SK-N-SH (cell line): ENCODE measurements around the gene MTUS2. TPM values are rescaled to one million over a fixed set of nuclear protein-coding genes. Genes with fewer than 3 reads are reported as not detected.

ENCODE experiments used
- CTCF ChIA-PET: fragments of 300-600, 350-600 bp; formaldehyde crosslinking; extraction: SDS; loops from one replicate; lab custom pipeline; 2021; lab: Yijun Ruan, JAX
- POLR2A ChIA-PET: fragments of 350-600 bp; sonication (Branson Sonifier 250); formaldehyde crosslinking; extraction: SDS; loops from one replicate; lab custom pipeline; 2020; ENCODE audit warnings: antibody characterized with exemption, inconsistent platforms; lab: Yijun Ruan, JAX
- DNase-seq: peaks from one replicate; pipeline ENCODE4 v3.0.0; 2012
- H2AFZ ChIP-seq: fragments of 200-600 bp; sonication (generic); 2 replicates; pipeline ENCODE4 v1.8.1; 2016; ENCODE audit warnings: antibody characterized with exemption, mild to moderate bottlenecking, low read depth
- H3F3A ChIP-seq: fragments of 200-600 bp; sonication (generic); replicated peaks from 2 replicates; pipeline ENCODE3; 2016; ENCODE audit warnings: antibody characterized with exemption, mild to moderate bottlenecking; ENCODE audit not compliant: insufficient read depth
- H3K27ac ChIP-seq, 2 experiments: fragments of 200-500 bp in 1 of 2; fragments of 200-600 bp in 1 of 2; sonication (Bioruptor generic) in 1 of 2; sonication (generic), shearing (Covaris generic) in 1 of 2; 2 replicates each; pipeline versions ENCODE4 v1.5.1 to v1.6.1; 2014 to 2016; ENCODE audit warnings: low read depth in 2 of 2, inconsistent platforms in 1 of 2, low read length in 1 of 2, mild to moderate bottlenecking in 1 of 2, mixed read lengths in 1 of 2
- H3K27me3 ChIP-seq: fragments of 200-600 bp; sonication (generic), shearing (Covaris generic); 2 replicates; pipeline ENCODE4 v1.6.1; 2016; ENCODE audit warnings: mixed run types; ENCODE audit not compliant: insufficient read depth
- H3K36me3 ChIP-seq, 2 experiments: fragments of 200-500 bp in 1 of 2; fragments of 200-600 bp in 1 of 2; sonication (Bioruptor generic) in 1 of 2; sonication (generic) in 1 of 2; replicated peaks in 1 of 2; 2 replicates each; pipeline versions ENCODE3 to v1.5.1; 2014 to 2016; ENCODE audit warnings: low read length in 1 of 2, mild to moderate bottlenecking in 1 of 2; ENCODE audit not compliant: insufficient read depth in 2 of 2, control insufficient read depth in 1 of 2
- H3K4me1 ChIP-seq, 2 experiments: fragments of 200-500 bp in 1 of 2; fragments of 200-600 bp in 1 of 2; sonication (Bioruptor generic) in 1 of 2; sonication (generic), shearing (Covaris generic) in 1 of 2; 2 replicates each; pipeline versions ENCODE4 v1.5.1 to v1.6.1; 2014 to 2016; ENCODE audit warnings: low read depth in 1 of 2, low read length in 1 of 2, mixed run types in 1 of 2; ENCODE audit not compliant: insufficient read depth in 2 of 2, control insufficient read depth in 1 of 2
- H3K4me2 ChIP-seq: fragments of 200-600 bp; sonication (generic), shearing (Covaris generic); 2 replicates; pipeline ENCODE4 v1.6.1; 2017; ENCODE audit warnings: mixed run types
- H3K4me3 ChIP-seq, 2 experiments: fragments of 200-500 bp in 1 of 2; fragments of 200-600 bp in 1 of 2; sonication (Bioruptor generic) in 1 of 2; sonication (generic), shearing (Covaris generic) in 1 of 2; 2 replicates each; pipeline versions ENCODE4 v1.5.1 to v1.8.1; 2014 to 2016; ENCODE audit warnings: low read depth in 2 of 2, inconsistent platforms in 1 of 2, low read length in 1 of 2, mild to moderate bottlenecking in 1 of 2, mixed read lengths in 1 of 2, moderate library complexity in 1 of 2
- H3K79me2 ChIP-seq: fragments of 200-600 bp; sonication (generic); 2 replicates; pipeline ENCODE4 v1.8.1; 2017; ENCODE audit warnings: mild to moderate bottlenecking; ENCODE audit not compliant: insufficient read depth
- H3K9ac ChIP-seq: fragments of 200-600 bp; sonication (generic); 2 replicates; pipeline ENCODE4 v1.6.1; 2017; ENCODE audit warnings: mixed run types
- H3K9me2 ChIP-seq: fragments of 200-600 bp; sonication (generic); 2 replicates; pipeline ENCODE4 v1.6.1; 2017; ENCODE audit warnings: mixed run types
- H3K9me3 ChIP-seq: fragments of 200-600 bp; sonication (generic); 2 replicates; pipeline ENCODE4 v1.6.1; 2017; ENCODE audit warnings: mixed run types, mild to moderate bottlenecking, moderate library complexity
- H4K20me1 ChIP-seq: fragments of 200-600 bp; sonication (generic); 2 replicates; pipeline ENCODE4 v1.6.1; 2017; ENCODE audit warnings: mild to moderate bottlenecking, mixed run types; ENCODE audit not compliant: insufficient read depth
- CTCF ChIP-seq: fragments of 200-600 bp; sonication (generic); IDR thresholded peaks from 2 replicates; pipeline ENCODE4 v1.6.1; 2017; ENCODE audit warnings: antibody characterized with exemption, mild to moderate bottlenecking, moderate library complexity
- ELF1 ChIP-seq: IDR thresholded peaks from 2 replicates; pipeline ENCODE4 v1.4.0; 2012
- EP300 ChIP-seq, 2 experiments: IDR thresholded peaks; 2 replicates each; pipeline versions ENCODE4 v1.4.0 to v1.6.1; 2012; ENCODE audit warnings: borderline replicate concordance in 1 of 2, low read depth in 1 of 2, low read length in 1 of 2
- FOSL2 ChIP-seq: IDR thresholded peaks from 2 replicates; pipeline ENCODE4 v1.4.0; 2012; ENCODE audit warnings: low read depth, mild to moderate bottlenecking, moderate library complexity, borderline replicate concordance
- GABPA ChIP-seq: IDR thresholded peaks from 2 replicates; pipeline ENCODE4 v1.4.0; 2012; ENCODE audit warnings: low read depth, mild to moderate bottlenecking
- GATA2 ChIP-seq: sonication (generic); formaldehyde crosslinking; IDR thresholded peaks from 2 replicates; pipeline ENCODE4 v1.5.0; 2020; ENCODE audit warnings: mild to moderate bottlenecking, missing genetic modification reagents
- JUND ChIP-seq: IDR thresholded peaks from 2 replicates; pipeline ENCODE4 v1.4.0; 2012
- MAX ChIP-seq: IDR thresholded peaks from 2 replicates; pipeline ENCODE4 v1.4.0; 2012; ENCODE audit warnings: low read depth
- MEF2A ChIP-seq: IDR thresholded peaks from 2 replicates; pipeline ENCODE4 v1.4.0; 2012; ENCODE audit warnings: low read depth, borderline replicate concordance
- MXI1 ChIP-seq: IDR thresholded peaks from 2 replicates; pipeline ENCODE4 v1.6.1; 2012; ENCODE audit warnings: mild to moderate bottlenecking, low read depth, low read length, improper control_type of control experiment
- PBX3 ChIP-seq: IDR thresholded peaks from 2 replicates; pipeline ENCODE4; 2012
- POLR2AphosphoS5 ChIP-seq: IDR thresholded peaks from 2 replicates; pipeline ENCODE4 v1.6.1; 2012; ENCODE audit warnings: low read depth, low read length
- RCOR1 ChIP-seq: fragments of 150-350 bp; IDR thresholded peaks from 2 replicates; pipeline ENCODE4 v1.6.1; 2017; ENCODE audit warnings: antibody characterized with exemption, low read length
- RFX5 ChIP-seq: IDR thresholded peaks from 2 replicates; pipeline ENCODE4 v1.6.1; 2012; ENCODE audit warnings: mild to moderate bottlenecking, improper control_type of control experiment, low read length
- RXRA ChIP-seq: IDR thresholded peaks from 2 replicates; pipeline ENCODE4 v1.4.0; 2012; ENCODE audit warnings: low read depth, mild to moderate bottlenecking, borderline replicate concordance
- SIN3A ChIP-seq: IDR thresholded peaks from 2 replicates; pipeline ENCODE4 v1.6.1; 2012; ENCODE audit warnings: low read depth, mild to moderate bottlenecking, low read length, moderate library complexity, borderline replicate concordance
- SMC3 ChIP-seq: IDR thresholded peaks from 2 replicates; pipeline ENCODE4 v1.6.1; 2012; ENCODE audit warnings: low read depth, low read length, improper control_type of control experiment
- TAF1 ChIP-seq: IDR thresholded peaks from 2 replicates; pipeline ENCODE4 v1.6.1; 2012; ENCODE audit warnings: low read depth, mild to moderate bottlenecking, low read length, moderate library complexity, borderline replicate concordance
- TCF12 ChIP-seq: IDR thresholded peaks from 2 replicates; pipeline ENCODE4 v1.4.0; 2012
- USF1 ChIP-seq: IDR thresholded peaks from 2 replicates; pipeline ENCODE4 v1.4.0; 2012; ENCODE audit warnings: low read depth, borderline replicate concordance
- USF2 ChIP-seq: fragments of 150-350 bp; IDR thresholded peaks from 2 replicates; pipeline ENCODE4 v1.6.1; 2017; ENCODE audit warnings: antibody characterized with exemption, low read length, low read depth, borderline replicate concordance
- YY1 ChIP-seq: IDR thresholded peaks from 2 replicates; pipeline ENCODE4 v1.4.0; 2012; ENCODE audit warnings: low read depth, mild to moderate bottlenecking
- WGBS: methylation state at CpG from one replicate; pipeline ENCODE4 v1.1.6; 2017; ENCODE audit warnings: low lambda C conversion rate; 5-methylcytosine and 5-hydroxymethylcytosine counted together
- polyA plus RNA-seq, 3 experiments: library from polyadenylated mRNA; depleted of rRNA; stranded (reverse); fragments of >200 nt; gene quantifications; 2 replicates each; pipeline ENCODE4 v1.2.3, GENCODE V29; 2012

Gene MTUS2
- polyA plus RNA-seq, 1 of the 3 experiments (the other 2 are of a cell fraction) = 1.7 TPM

GRCh38 chr13:29073755-29074154 is 253.6 kb downstream of the MTUS2 start:
- Histone ChIP-seq H3F3A (no peaks in the 10 kb centered on the region), H3K79me2 (no peaks in the 10 kb centered on the region), H3K9ac (no peak overlapping the region), H3K4me2 (no peak overlapping the region), H3K4me3 (no peak overlapping the region), H3K27ac (no peak overlapping the region), H3K9me2 (no peaks in the 10 kb centered on the region), H2AFZ (no peak overlapping the region), H3K4me1 (no peaks in the 10 kb centered on the region), H3K27me3 (no peaks in the 10 kb centered on the region), H3K36me3 (no peaks in the 10 kb centered on the region), H3K9me3 (no peaks in the 10 kb centered on the region), H4K20me1 (no peaks in the 10 kb centered on the region)
- POLR2A ChIA-PET = no interaction called here
- WGBS = 0% methylated on average over 3 of the region's 3 CpGs
- no peak for DNase-seq
- CTCF ChIA-PET = no interaction called here
- TF ChIP-seq USF1 (no peak), SMC3 (no peak), EP300 (IDR thresholded peaks at IDR 0.05; ENCODE audit: borderline replicate concordance in 1 of 2, low read depth in 1 of 2, low read length in 1 of 2) (no peak), GATA2 (CRISPR knock-in tag) (no peak), FOSL2 (no peak), CTCF (no peak), MAX (no peak), MXI1 (no peak), GABPA (no peak), ELF1 (no peak), RXRA (no peak), POLR2AphosphoS5 (no peak), JUND (no peak), RCOR1 (no peak), TCF12 (no peak), RFX5 (no peak), YY1 (no peak)

GRCh38 chr13:29077051-29077813 is 257.1 kb downstream of the MTUS2 start:
- H2AFZ ChIP-seq = no peak overlapping the region
- H3F3A ChIP-seq = no peaks in the 10 kb centered on the region
- no peak overlapping the region for H3K4me3 ChIP-seq
- H3K79me2 ChIP-seq = no peaks in the 10 kb centered on the region
- H3K27ac ChIP-seq = no peak overlapping the region
- H3K27me3 ChIP-seq = no peaks in the 10 kb centered on the region
- CTCF ChIA-PET = no interaction called here
- no peaks in the 10 kb centered on the region for H3K4me1 ChIP-seq
- H4K20me1 ChIP-seq = no peaks in the 10 kb centered on the region
- no peaks in the 10 kb centered on the region for H3K36me3 ChIP-seq
- H3K9me3 ChIP-seq = no peaks in the 10 kb centered on the region
- no peak overlapping the region for H3K4me2 ChIP-seq
- no peak for DNase-seq
- WGBS = 3% methylated on average over 3 of the region's 3 CpGs
- no peaks in the 10 kb centered on the region for H3K9me2 ChIP-seq
- H3K9ac ChIP-seq = no peak overlapping the region
- POLR2A ChIA-PET = no interaction called here
- TF ChIP-seq EP300 (IDR thresholded peaks at IDR 0.05; ENCODE audit: borderline replicate concordance in 1 of 2, low read depth in 1 of 2, low read length in 1 of 2) (no peak), POLR2AphosphoS5 (no peak), MEF2A (no peak), PBX3 (no peak), TAF1 (no peak), USF1 (no peak), USF2 (no peak), RXRA (no peak), SIN3A (no peak), GATA2 (CRISPR knock-in tag) (no peak)
